GM12892 (cell line): ENCODE data around the gene UBR3.
A peak's percentile ranks its signal among the peaks of the same experiment; 100 is the strongest.

Experiments
- DNase-seq: peaks from one replicate; pipeline ENCODE4 v3.0.0; 2011; ENCODE audit not compliant: insufficient read length
- FAIRE-seq: peaks from 2 replicates; lab custom pipeline; 2011; peaks lifted over from hg19 to GRCh38; lab: Jason Lieb, UNC
- POLR2A ChIP-seq: IDR thresholded peaks from 2 replicates; pipeline ENCODE4 v1.6.1; 2011; ENCODE audit warnings: low read depth, low read length, control low read depth
- POLR2AphosphoS5 ChIP-seq: IDR thresholded peaks from 2 replicates; pipeline ENCODE4 v1.6.1; 2011; ENCODE audit warnings: low read depth, low read length, control low read depth
- TAF1 ChIP-seq: IDR thresholded peaks from 2 replicates; pipeline ENCODE4 v1.6.1; 2011; ENCODE audit warnings: low read depth, mild to moderate bottlenecking, control low read depth, low read length, borderline replicate concordance

The UBR3 gene

GRCh38 chr2:170084820-170085491, 257.7 kb downstream of the UBR3 start:
- no peak for FAIRE-seq
- DNase-seq = no peak
- TF ChIP-seq POLR2A (no peak), POLR2AphosphoS5 (no peak), TAF1 (no peak)

GRCh38 chr2:170086117-170086688, 258.9 kb downstream of the UBR3 start:
- TF ChIP-seq TAF1 (no peak), POLR2AphosphoS5 (no peak), POLR2A (no peak)
- no peak for FAIRE-seq
- no peak for DNase-seq

GRCh38 chr2:170086751-170087412, 259.6 kb downstream of the UBR3 start:
- DNase-seq = no peak
- FAIRE-seq = no peak
- no peak for TF ChIP-seq TAF1
- TF ChIP-seq POLR2A = no peak
- TF ChIP-seq POLR2AphosphoS5 = no peak

GRCh38 chr2:170087413-170087793, 260.1 kb downstream of the UBR3 start:
- TF ChIP-seq TAF1 (no peak), POLR2A (no peak), POLR2AphosphoS5 (no peak)
- FAIRE-seq = no peak
- no peak for DNase-seq

GRCh38 chr2:170088776-170089175, 261.5 kb downstream of the UBR3 start:
- DNase-seq = no peak
- TF ChIP-seq POLR2A = no peak
- no peak for TF ChIP-seq TAF1
- no peak for TF ChIP-seq POLR2AphosphoS5
- no peak for FAIRE-seq

GRCh38 chr2:170090229-170090628, 263.0 kb downstream of the UBR3 start:
- TF ChIP-seq POLR2AphosphoS5 = no peak
- no peak for DNase-seq
- FAIRE-seq = no peak

GRCh38 chr2:170091436-170091835, 264.2 kb downstream of the UBR3 start:
- no peak for FAIRE-seq
- TF ChIP-seq POLR2A (no peak), TAF1 (no peak), POLR2AphosphoS5 (no peak)
- DNase-seq = no peak

- TF ChIP-seq POLR2A = no peak
- no peak for TF ChIP-seq TAF1
- no peak for TF ChIP-seq POLR2AphosphoS5
- DNase-seq = no peak
- FAIRE-seq = no peak
Measured at GRCh38 chr2:170092436-170093060, 265.3 kb downstream of the UBR3 start.

- DNase-seq (no peak), FAIRE-seq (no peak)
- TF ChIP-seq POLR2AphosphoS5 = no peak
- no peak for TF ChIP-seq POLR2A
- no peak for TF ChIP-seq TAF1
Measured at GRCh38 chr2:170095380-170095779, 268.1 kb downstream of the UBR3 start.

GRCh38 chr2:170098626-170099312, 271.5 kb downstream of the UBR3 start:
- DNase-seq (no peak), FAIRE-seq (peak; percentile 21)
- no peak for TF ChIP-seq TAF1
- TF ChIP-seq POLR2AphosphoS5 = no peak
- no peak for TF ChIP-seq POLR2A

- TF ChIP-seq POLR2AphosphoS5 (no peak), TAF1 (no peak), POLR2A (no peak)
- DNase-seq = no peak
- FAIRE-seq = no peak
Measured at GRCh38 chr2:170101789-170102188, 274.5 kb downstream of the UBR3 start.
